HUDEP-2 (cell line): ENCODE data around the gene TRMO.
A peak's percentile ranks its signal among the peaks of the same experiment; 100 is the strongest.

Experiments
- DNase-seq, 76 experiments: peaks; one replicate each; lab custom pipeline; 2025; ENCODE audit not compliant: unreplicated experiment in 76 of 76; lab: John Stamatoyannopoulos, UW

The TRMO gene

GRCh38 chr9:97940741-97941140 is 18.4 kb upstream of the TRMO start:
- peak in 3 of 76 experiments; percentile 12 to 44 (median 23) for DNase-seq

- peak in 40 of 76 experiments; percentile 17 to 76 (median 38) for DNase-seq
Observed at GRCh38 chr9:97940233-97940632, 17.9 kb upstream of the TRMO start.

- DNase-seq = peak in 75 of 76 experiments; percentile 12 to 95 (median 71)
Observed at GRCh38 chr9:97938081-97938644, 15.9 kb upstream of the TRMO start, which contains the start of gene HEMGN. HEMGN (minus strand) TSS chr9:97938172; CDS start chr9:97938136, 36 bp downstream.

GRCh38 chr9:97936998-97937397 is 14.7 kb upstream of the TRMO start:
- DNase-seq = peak in 6 of 76 experiments; percentile 12 to 39 (median 26)

- no peak for DNase-seq
Observed at GRCh38 chr9:97935276-97935675, 13.0 kb upstream of the TRMO start.

- DNase-seq = peak in 4 of 76 experiments; percentile 6 to 31 (median 13)
Observed at GRCh38 chr9:97934321-97935115, 12.2 kb upstream of the TRMO start.

GRCh38 chr9:97933297-97933998 is 11.1 kb upstream of the TRMO start:
- peak in 2 of 76 experiments; percentile 6 to 20 for DNase-seq

- DNase-seq = no peak
Observed at GRCh38 chr9:97930972-97931371, 8.7 kb upstream of the TRMO start.

GRCh38 chr9:97928986-97929604 is 6.8 kb upstream of the TRMO start:
- no peak for DNase-seq

- DNase-seq = no peak
Observed at GRCh38 chr9:97925497-97926334, 3.4 kb upstream of the TRMO start.

GRCh38 chr9:97924386-97924785 is 2.1 kb upstream of the TRMO start:
- no peak for DNase-seq

GRCh38 chr9:97923529-97924108 is 1.3 kb upstream of the TRMO start:
- DNase-seq = peak in 69 of 76 experiments; percentile 10 to 86 (median 62)

GRCh38 chr9:97919217-97919813 is 3.0 kb downstream of the TRMO start:
- no peak for DNase-seq

- peak in 5 of 76 experiments; percentile 12 to 47 (median 25) for DNase-seq
Observed at GRCh38 chr9:97918611-97919010, 3.7 kb downstream of the TRMO start.

GRCh38 chr9:97911970-97912369 is 10.3 kb downstream of the TRMO start:
- DNase-seq = no peak

- no peak for DNase-seq
Observed at GRCh38 chr9:97911528-97911927, 10.8 kb downstream of the TRMO start.

GRCh38 chr9:97910357-97910756 is 11.9 kb downstream of the TRMO start:
- DNase-seq = no peak

- no peak for DNase-seq
Observed at GRCh38 chr9:97908705-97909104, 13.6 kb downstream of the TRMO start.

- no peak for DNase-seq
Observed at GRCh38 chr9:97907632-97908031, 14.7 kb downstream of the TRMO start.
